Fibroblast of pulmonary artery (primary cell): ENCODE results near the gene PAPPA.

Experiments
- DNase-seq: peaks from one replicate; pipeline ENCODE4 v3.0.0-alpha.2; 2010; ENCODE audit warnings: low read depth
- H3K4me3 ChIP-seq: replicated peaks from 2 replicates; pipeline ENCODE4 v1.5.1; 2011; ENCODE audit warnings: low read depth, mild to moderate bottlenecking, control low read depth, low read length, moderate library complexity
- CTCF ChIP-seq: IDR thresholded peaks from 2 replicates; pipeline ENCODE4 v1.5.1; 2011; ENCODE audit warnings: mild to moderate bottlenecking, control low read depth, low read length, inconsistent platforms; ENCODE audit errors: missing control alignments

Gene PAPPA

GRCh38 chr9:116193636-116194035, 40.0 kb downstream of the PAPPA start:
- DNase-seq = peak; percentile 62
- TF ChIP-seq CTCF = no peak
- no peak overlapping the region for H3K4me3 ChIP-seq

DNA sequence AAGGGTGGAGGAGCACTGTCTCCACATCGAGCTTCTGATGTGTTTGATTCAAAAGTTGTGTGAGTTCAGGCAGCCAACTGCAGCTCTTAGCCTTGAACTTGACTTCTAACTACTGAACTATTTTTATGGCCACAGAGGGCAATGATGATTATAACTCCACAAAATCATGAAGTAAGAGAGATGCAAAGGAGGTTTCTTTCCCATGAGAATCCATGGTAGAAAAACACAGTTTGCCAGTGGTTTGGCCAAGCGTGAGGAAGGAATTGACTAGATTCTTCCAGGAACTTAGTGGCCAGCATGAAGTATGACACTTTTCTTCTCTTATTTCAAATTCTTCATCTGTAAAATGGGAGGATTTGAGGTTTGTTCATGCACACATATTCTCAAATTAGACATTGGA, 43.2 kb downstream of the PAPPA start:
- DNase-seq = no peak

GRCh38 chr9:116198344-116198743, 44.8 kb downstream of the PAPPA start:
- no peak overlapping the region for H3K4me3 ChIP-seq
- peak; percentile 57 for DNase-seq
- no peak for TF ChIP-seq CTCF

More for the DNA sequence above, 43.2 kb downstream of the PAPPA start:
- TF ChIP-seq CTCF = no peak
- no peak overlapping the region for H3K4me3 ChIP-seq

DNA sequence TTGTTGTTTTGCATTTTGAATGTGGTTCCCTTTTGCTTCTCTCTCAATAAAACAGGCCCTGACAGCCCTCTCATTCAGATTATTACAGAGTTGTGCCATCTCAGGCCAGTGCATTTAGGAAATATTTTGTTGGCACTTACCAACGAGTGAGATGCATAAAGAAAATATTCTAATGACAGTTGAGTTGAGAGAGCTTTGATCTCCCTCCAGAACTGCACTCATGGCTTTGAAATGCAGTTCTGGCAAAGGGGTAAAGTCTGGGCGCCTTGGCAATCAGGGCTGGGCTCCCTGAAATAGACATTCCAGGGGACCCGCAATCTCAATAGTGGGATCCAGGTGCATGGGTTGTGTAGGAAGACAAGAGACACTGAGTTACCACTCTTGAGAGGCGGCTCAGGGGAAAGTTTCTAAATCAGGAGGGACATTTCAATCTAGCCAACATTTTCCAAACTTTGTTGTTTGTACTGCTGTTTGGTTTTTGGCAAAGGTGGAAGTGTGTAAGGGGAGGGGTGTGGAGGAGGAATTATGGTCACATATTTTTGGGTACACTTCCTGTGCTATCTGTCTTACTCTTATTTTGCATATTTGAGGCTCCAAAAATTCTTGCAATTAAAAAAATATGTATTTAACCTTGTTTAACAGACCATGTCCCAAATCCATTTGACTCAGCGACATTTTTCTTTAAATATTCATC, 48.8 kb downstream of the PAPPA start:
- H3K4me3 ChIP-seq = no peak overlapping the region
- no peak for DNase-seq
- TF ChIP-seq CTCF = no peak

DNA sequence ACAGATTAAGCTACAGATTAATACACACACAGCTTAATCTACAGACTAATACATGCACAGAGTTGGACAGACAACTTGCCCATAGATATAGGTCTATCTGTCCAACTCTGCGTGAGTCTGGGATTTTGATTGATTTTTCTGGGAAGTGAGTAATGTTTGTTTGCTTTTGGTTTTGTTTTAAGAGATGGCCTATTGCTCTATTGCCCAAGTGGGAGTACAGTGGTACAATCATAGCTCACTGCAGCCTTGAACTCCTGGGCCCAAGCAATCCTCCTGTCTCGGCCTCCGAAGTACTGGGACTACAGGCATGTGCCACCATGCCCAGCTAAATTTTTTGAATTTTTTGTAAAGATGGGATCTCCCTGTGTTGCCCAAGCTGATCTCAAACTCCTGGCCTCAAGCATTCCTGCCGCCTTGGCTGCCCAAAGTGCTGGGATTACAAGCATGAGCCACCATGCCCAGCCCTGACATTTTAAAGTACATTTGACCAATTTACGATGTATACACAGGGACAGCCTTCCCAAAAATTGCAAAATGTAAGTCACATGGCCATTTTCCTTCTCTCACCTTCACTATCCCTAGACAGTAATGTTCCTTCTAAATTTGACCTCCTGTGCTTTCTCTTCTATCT, 50.8 kb downstream of the PAPPA start:
- no peak for TF ChIP-seq CTCF
- H3K4me3 ChIP-seq = no peak overlapping the region
- DNase-seq = no peak

- TF ChIP-seq CTCF = no peak
- H3K4me3 ChIP-seq = no peak overlapping the region
- peak; percentile 67 for DNase-seq
Observed at GRCh38 chr9:116207371-116208111, 54.0 kb downstream of the PAPPA start.
